IMR-90 (cell line): ENCODE results near the gene S100A2. TPM values are rescaled to one million over a fixed set of nuclear protein-coding genes. Genes with fewer than 3 reads are reported as not detected.

Experiments used
- ATAC-seq: fragments of 200-7000 bp; cut with Tn5 transposase; 2 replicates; pipeline ENCODE4 v1.9.1; 2020; ENCODE audit warnings: low read depth, mild to moderate bottlenecking, moderate library complexity
- BruUV-seq: library from RNA; stranded (reverse); fragments of 400-500 nt; replicated peaks from 2 replicates; lab custom pipeline; 2021; lab: Mats Ljungman, UMichigan
- CTCF ChIA-PET: fragments of 300-600 bp; formaldehyde crosslinking; extraction: SDS; loops from one replicate; lab custom pipeline; 2021; ENCODE audit warnings: antibody characterized with exemption; lab: Yijun Ruan, JAX
- POLR2A ChIA-PET: fragments of 300-600 bp; sonication (Branson Sonifier 250); formaldehyde crosslinking; loops from one replicate; lab custom pipeline; 2022; ENCODE audit warnings: antibody characterized with exemption; ENCODE audit not compliant: unreplicated experiment; lab: Charles Lee
- DNase-seq: peaks from one replicate; pipeline ENCODE4 v3.0.0; 2013
- H2AFZ ChIP-seq: replicated peaks from 2 replicates; pipeline ENCODE3; 2013; ENCODE audit warnings: low read length, mild to moderate bottlenecking; ENCODE audit not compliant: poor library complexity
- H2AK5ac ChIP-seq: 2 replicates; pipeline ENCODE4 v1.6.1; 2013; ENCODE audit warnings: low read depth, low read length, inconsistent platforms
- H2AK9ac ChIP-seq: replicated peaks from 2 replicates; pipeline ENCODE3; 2013; ENCODE audit warnings: mild to moderate bottlenecking, low read depth, low read length, moderate library complexity; ENCODE audit not compliant: poor library complexity
- H2BK120ac ChIP-seq: 2 replicates; pipeline ENCODE4 v1.6.1; 2013; ENCODE audit warnings: low read depth, low read length, inconsistent platforms
- H2BK15ac ChIP-seq: 3 replicates; pipeline ENCODE4 v1.6.1; 2013; ENCODE audit warnings: low read depth, low read length, inconsistent platforms
- H2BK20ac ChIP-seq: 2 replicates; pipeline ENCODE4 v1.6.1; 2013; ENCODE audit warnings: low read depth, mild to moderate bottlenecking, inconsistent platforms, low read length, moderate library complexity
- H2BK5ac ChIP-seq: 2 replicates; pipeline ENCODE4 v1.6.1; 2013; ENCODE audit warnings: mild to moderate bottlenecking, low read depth, low read length, inconsistent platforms; ENCODE audit not compliant: poor library complexity, severe bottlenecking
- H3K14ac ChIP-seq: replicated peaks from 2 replicates; pipeline ENCODE4 v1.6.1; 2013; ENCODE audit warnings: low read depth, low read length, inconsistent platforms
- H3K18ac ChIP-seq: 2 replicates; pipeline ENCODE4 v1.6.1; 2013; ENCODE audit warnings: low read depth, low read length, control low read depth
- H3K23ac ChIP-seq: 2 replicates; pipeline ENCODE4 v1.6.1; 2013; ENCODE audit warnings: low read depth, low read length, inconsistent platforms
- H3K27ac ChIP-seq: 2 replicates; pipeline ENCODE4 v1.5.1; 2013; ENCODE audit warnings: mild to moderate bottlenecking, control low read depth, low read length; ENCODE audit not compliant: insufficient read depth
- H3K27me3 ChIP-seq: 2 replicates; pipeline ENCODE4 v1.6.1; 2013; ENCODE audit warnings: low read length; ENCODE audit not compliant: control insufficient read depth, insufficient read depth
- H3K36me3 ChIP-seq: 2 replicates; pipeline ENCODE4 v1.6.1; 2013; ENCODE audit warnings: low read length, mixed read lengths; ENCODE audit not compliant: control insufficient read depth, insufficient read depth
- H3K4ac ChIP-seq: 2 replicates; pipeline ENCODE4 v1.6.1; 2013; ENCODE audit warnings: low read depth, low read length, inconsistent platforms
- H3K4me1 ChIP-seq: 2 replicates; pipeline ENCODE4 v1.6.1; 2013; ENCODE audit warnings: low read length, mixed read lengths; ENCODE audit not compliant: control insufficient read depth, insufficient read depth
- H3K4me2 ChIP-seq: 2 replicates; pipeline ENCODE4 v1.6.1; 2013; ENCODE audit warnings: low read depth, mild to moderate bottlenecking, control low read depth, low read length, moderate library complexity
- H3K4me3 ChIP-seq: 2 replicates; pipeline ENCODE4 v1.5.1; 2013; ENCODE audit warnings: low read depth, mild to moderate bottlenecking, control low read depth, low read length, moderate library complexity; ENCODE audit not compliant: insufficient read depth
- H3K56ac ChIP-seq: 2 replicates; pipeline ENCODE4 v1.6.1; 2013; ENCODE audit warnings: low read length, inconsistent platforms; ENCODE audit not compliant: insufficient read depth; ENCODE audit errors: extremely low read depth
- H3K79me1 ChIP-seq, 2 experiments: 2 replicates each; pipeline ENCODE4 v1.6.1; 2013; ENCODE audit warnings: low read length in 2 of 2, inconsistent platforms in 1 of 2, low read depth in 1 of 2
- H3K9ac ChIP-seq: 2 replicates; pipeline ENCODE4 v1.6.1; 2013; ENCODE audit warnings: low read depth, low read length, control low read depth
- H3K9me1 ChIP-seq: 2 replicates; pipeline ENCODE4 v1.6.1; 2013; ENCODE audit warnings: low read length, inconsistent platforms; ENCODE audit not compliant: insufficient read depth
- H3K9me3 ChIP-seq: 2 replicates; pipeline ENCODE4 v1.6.1; 2013; ENCODE audit warnings: low read length; ENCODE audit not compliant: control insufficient read depth, insufficient read depth
- H4K20me1 ChIP-seq: 2 replicates; pipeline ENCODE4 v1.6.1; 2013; ENCODE audit warnings: low read length, inconsistent platforms; ENCODE audit not compliant: insufficient read depth
- H4K5ac ChIP-seq: 2 replicates; pipeline ENCODE4 v1.6.1; 2013; ENCODE audit warnings: mild to moderate bottlenecking, low read depth, low read length, control low read depth
- H4K8ac ChIP-seq, 2 experiments: 2 replicates each; pipeline ENCODE4 v1.6.1; 2013; ENCODE audit warnings: low read depth in 2 of 2, low read length in 2 of 2, control low read depth in 1 of 2, inconsistent platforms in 1 of 2
- H4K91ac ChIP-seq: 2 replicates; pipeline ENCODE4 v1.6.1; 2013; ENCODE audit warnings: low read depth, low read length, inconsistent platforms; ENCODE audit not compliant: insufficient read depth
- BHLHE40 ChIP-seq: fragments of 150-350 bp; IDR thresholded peaks from 2 replicates; pipeline ENCODE4 v1.6.1; 2016; ENCODE audit warnings: mild to moderate bottlenecking, low read depth, low read length
- CEBPB ChIP-seq: IDR thresholded peaks from 2 replicates; pipeline ENCODE4 v1.6.1; 2012; ENCODE audit warnings: low read depth, low read length, improper control_type of control experiment
- CHD1 ChIP-seq: IDR thresholded peaks from 2 replicates; pipeline ENCODE4 v1.6.1; 2012; ENCODE audit warnings: low read depth, low read length, improper control_type of control experiment
- CTCF ChIP-seq: conservative IDR thresholded peaks from 2 replicates; pipeline ENCODE4 v1.5.1; 2012; ENCODE audit warnings: mild to moderate bottlenecking, low read depth, low read length, improper control_type of control experiment
- FOS ChIP-seq: fragments of 150-350 bp; IDR thresholded peaks from 2 replicates; pipeline ENCODE4 v1.6.1; 2016; ENCODE audit warnings: low read depth, low read length
- MXI1 ChIP-seq: IDR thresholded peaks from 2 replicates; pipeline ENCODE4 v1.6.1; 2012; ENCODE audit warnings: low read depth, mild to moderate bottlenecking, low read length, moderate library complexity, borderline replicate concordance
- POLR2A ChIP-seq: IDR thresholded peaks from 2 replicates; pipeline ENCODE4 v1.6.1; 2012; ENCODE audit warnings: mild to moderate bottlenecking, low read depth, low read length
- RAD21 ChIP-seq: IDR thresholded peaks from 2 replicates; pipeline ENCODE4 v1.6.1; 2012; ENCODE audit warnings: low read length, improper control_type of control experiment
- RFX5 ChIP-seq: IDR thresholded peaks from 2 replicates; pipeline ENCODE4 v1.8.0; 2012; ENCODE audit warnings: low read depth, mild to moderate bottlenecking, low read length, moderate library complexity
- SMC3 ChIP-seq: fragments of 150-350 bp; IDR thresholded peaks from 2 replicates; pipeline ENCODE4 v1.6.1; 2016; ENCODE audit warnings: low read depth, mild to moderate bottlenecking, antibody characterized with exemption, low read length, moderate library complexity
- USF2 ChIP-seq: fragments of 150-350 bp; IDR thresholded peaks from 2 replicates; pipeline ENCODE4 v1.6.1; 2017; ENCODE audit warnings: mild to moderate bottlenecking, antibody characterized with exemption, low read length, low read depth
- WGBS, 2 experiments: methylation state at CpG; one replicate each; pipeline versions ENCODE4 v1.1.5 to v1.1.7; 2013; ENCODE audit warnings: missing lambda C conversion rate in 2 of 2; ENCODE audit not compliant: insufficient read length in 1 of 2; ENCODE audit errors: extremely low coverage in 2 of 2; 5-methylcytosine and 5-hydroxymethylcytosine counted together
- dilution Hi-C: fragments of 300-500 bp; cut with HindIII; formaldehyde crosslinking; loops from one replicate; pipeline ENCODE4 v1.14.3; 2018; ENCODE audit warnings: low sequenced_read_pairs; ENCODE audit not compliant: unreplicated experiment
- in situ Hi-C: fragments of 300-500 bp; cut with MboI; formaldehyde crosslinking; loops from 3 replicates; pipeline ENCODE4 v1.14.3; 2019; ENCODE audit warnings: low sequenced_read_pairs, inconsistent platforms, mixed read lengths
- intact Hi-C: fragments of 100-400 bp; cut with micrococcal nuclease; formaldehyde crosslinking; loops from 2 replicates; pipeline ENCODE4 v1.10.0; 2022
- polyA plus RNA-seq, 3 experiments: library from polyadenylated mRNA; depleted of rRNA; stranded (reverse); fragments of >200 nt; gene quantifications; 2 replicates each; pipeline ENCODE4 v1.2.3, GENCODE V29; 2012; ENCODE audit warnings: low replicate concordance in 1 of 3
- total RNA-seq: library from RNA; depleted of rRNA; stranded (reverse); fragments of >200 nt; gene quantifications from 2 replicates; pipeline ENCODE4 v1.2.3, GENCODE V29; 2012

The S100A2 gene
- total and polyA plus RNA-seq, 2 of the 4 experiments (the other 2 are of a cell fraction) = 3.6 to 7.9 TPM

GRCh38 chr1:153561466-153561985, 4.1 kb downstream of the S100A2 start:
- BruUV-seq = no TSS peak
- Histone ChIP-seq H3K4me3 (no peak overlapping the region), H3K27me3 (no peaks in the 10 kb centered on the region), H3K4me1 (peaks cover 13% of the 10 kb centered on the region), H3K23ac (no peak overlapping the region), H3K4me2 (no peak overlapping the region), H2AFZ (no peak overlapping the region), H4K8ac (no peak overlapping the region), H2BK120ac (no peak overlapping the region), H3K27ac (no peak overlapping the region), H4K5ac (no peak overlapping the region), H2AK5ac (peak overlapping the region; percentile 78; the same call in 1 of the 2 replicates), H3K14ac (no peak overlapping the region), H2BK5ac (no peak overlapping the region), H3K79me1 (peaks cover 4 to 26% of the 10 kb centered on the region in 2 experiments; a peak in 3 of 4 replicates), H3K4ac (no peak overlapping the region), H3K18ac (no peak overlapping the region), H3K9ac (no peak overlapping the region), H4K91ac (no peak overlapping the region), H3K9me3 (no peaks in the 10 kb centered on the region), H2AK9ac (no peak overlapping the region), H2BK20ac (no peak overlapping the region), H3K36me3 (no peaks in the 10 kb centered on the region), H3K9me1 (peaks cover 11% of the 10 kb centered on the region; the same call in 1 of the 2 replicates), H3K56ac (no peak overlapping the region), H2BK15ac (no peak overlapping the region), H4K20me1 (no peaks in the 10 kb centered on the region)
- dilution Hi-C loops (no loop called here), intact Hi-C loops (no loop called here), in situ Hi-C loops (loop anchor here (10.0 kb wide), 1 partner anchor 47 kb away; no protein-coding TSS in a partner anchor)
- CTCF ChIA-PET = no interaction called here
- ATAC-seq (no peak), DNase-seq (no peak)
- TF ChIP-seq CTCF (no peak), FOS (no peak), MXI1 (no peak), CEBPB (no peak), RFX5 (no peak), POLR2A (no peak), CHD1 (no peak), BHLHE40 (no peak), USF2 (no peak), RAD21 (no peak), SMC3 (no peak)
- no CpG with 5 or more reads among the region's 3 CpGs for WGBS, 2 experiments
- POLR2A ChIA-PET = no interaction called here
